ENCODE results near the gene CCDC192. TPM values are rescaled to one million over a fixed set of nuclear protein-coding genes. Genes with fewer than 3 reads are reported as not detected.

Gene CCDC192
- total and polyA plus RNA-seq, 10 of the 15 experiments (the other 5 are each of a cell fraction or from before 2014, with no cell fraction given), result 0.20 to 0.79 (median 0.32) TPM; not detected in 4

DNA sequence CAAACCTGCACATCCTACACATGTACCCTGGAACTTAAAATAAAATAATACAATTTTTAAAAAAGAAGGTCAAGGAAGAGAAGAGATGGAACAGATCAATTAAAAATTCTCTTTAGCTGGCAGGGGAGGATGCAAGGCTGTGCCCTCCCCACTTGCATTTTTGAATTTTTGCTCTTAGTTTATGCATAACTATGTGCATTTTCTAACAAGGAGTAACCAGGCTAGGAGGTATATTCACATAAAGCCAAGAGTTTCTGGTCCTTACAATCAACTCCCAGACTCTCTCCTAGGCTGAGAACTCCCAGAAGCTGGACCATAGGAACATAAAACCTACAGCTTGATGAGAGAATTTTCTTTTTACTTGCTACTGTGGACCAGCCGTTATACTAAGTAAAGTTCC lies 29.8 kb downstream of the CCDC192 start:
- RAD21 ChIA-PET (ENCODE audit: unreplicated experiment), result no interaction called here
- Histone ChIP-seq H4K20me1 (ENCODE audit: control insufficient read depth, insufficient read depth) (no peaks in the 10 kb centered on the region), H3K9ac (ENCODE audit: control insufficient read depth, insufficient read depth, low read length) (no peak overlapping the region), H3K79me2 (ENCODE audit: control insufficient read depth, insufficient read depth, low read length) (no peaks in the 10 kb centered on the region), H3K4me1 (ENCODE audit: control insufficient read depth, insufficient read depth, low read length) (no peaks in the 10 kb centered on the region), H3K27ac (ENCODE audit: control insufficient read depth, insufficient read depth) (no peak overlapping the region), H3K4me2 (ENCODE audit: control insufficient read depth, insufficient read depth) (no peak overlapping the region), H3K36me3 (ENCODE audit: control insufficient read depth in 2 of 2, insufficient read depth in 2 of 2, low read length in 1 of 2) (no peaks in the 10 kb centered on the region), H2AFZ (ENCODE audit: control insufficient read depth, low read depth, low read length) (no peak overlapping the region), H3K4me3 (no peak overlapping the region), H3K27me3 (replicated peaks in 1 of 2; ENCODE audit: control insufficient read depth in 2 of 2, insufficient read depth in 2 of 2, low read length in 1 of 2) (no peaks in the 10 kb centered on the region), H3K9me3 (replicated peaks; ENCODE audit: control insufficient read depth, insufficient read depth, low read length) (no peaks in the 10 kb centered on the region)
- FAIRE-seq (no peak), ATAC-seq (no peak), DNase-seq (ENCODE audit: low read depth, low spot score) (no peak)
- POLR2A ChIA-PET, result no interaction called here
- 30% methylated on average over 1 of the region's 1 CpG for WGBS (ENCODE audit: insufficient coverage, insufficient replicate concordance, low lambda C conversion rate, missing lambda C conversion rate)
- SMC1A ChIA-PET (ENCODE audit: uncharacterized antibody, unreplicated experiment), result interaction anchor here (0.6 kb wide), 1 partner anchor 169 kb away, joined by 3 read pairs; no protein-coding TSS in a partner anchor
- no TSS peak for BruUV-seq (replicated peaks)
- intact Hi-C loops (cut with micrococcal nuclease; ENCODE audit: unreplicated experiment), result no loop called here
- in situ Hi-C loops (cut with MboI), result no loop called here
- CTCF ChIA-PET, result no interaction called here
- TF ChIP-seq MLLT1 (IDR thresholded peaks at IDR 0.05) (no peak), SP1 (IDR thresholded peaks at IDR 0.05; ENCODE audit: low read depth, low read length) (no peak), NFXL1 (IDR thresholded peaks at IDR 0.05; ENCODE audit: borderline replicate concordance) (no peak), NBN (IDR thresholded peaks at IDR 0.05) (no peak), ZBTB40 (IDR thresholded peaks at IDR 0.05; ENCODE audit: borderline replicate concordance) (no peak), ATF2 (IDR thresholded peaks at IDR 0.05; ENCODE audit: low read length) (no peak), ZSCAN29 (IDR thresholded peaks at IDR 0.05) (no peak), SMAD5 (IDR thresholded peaks at IDR 0.05; ENCODE audit: low read depth) (no peak), TCF12 (IDR thresholded peaks at IDR 0.05; ENCODE audit: low read depth, low read length) (no peak), YBX1 (IDR thresholded peaks at IDR 0.05) (no peak), NFYB (IDR thresholded peaks at IDR 0.05; ENCODE audit: insufficient read depth, low read depth, low read length) (no peak), SMC3 (IDR thresholded peaks at IDR 0.05; ENCODE audit: borderline replicate concordance, low read length) (no peak)
- TF ChIP-seq, protein P1, sequence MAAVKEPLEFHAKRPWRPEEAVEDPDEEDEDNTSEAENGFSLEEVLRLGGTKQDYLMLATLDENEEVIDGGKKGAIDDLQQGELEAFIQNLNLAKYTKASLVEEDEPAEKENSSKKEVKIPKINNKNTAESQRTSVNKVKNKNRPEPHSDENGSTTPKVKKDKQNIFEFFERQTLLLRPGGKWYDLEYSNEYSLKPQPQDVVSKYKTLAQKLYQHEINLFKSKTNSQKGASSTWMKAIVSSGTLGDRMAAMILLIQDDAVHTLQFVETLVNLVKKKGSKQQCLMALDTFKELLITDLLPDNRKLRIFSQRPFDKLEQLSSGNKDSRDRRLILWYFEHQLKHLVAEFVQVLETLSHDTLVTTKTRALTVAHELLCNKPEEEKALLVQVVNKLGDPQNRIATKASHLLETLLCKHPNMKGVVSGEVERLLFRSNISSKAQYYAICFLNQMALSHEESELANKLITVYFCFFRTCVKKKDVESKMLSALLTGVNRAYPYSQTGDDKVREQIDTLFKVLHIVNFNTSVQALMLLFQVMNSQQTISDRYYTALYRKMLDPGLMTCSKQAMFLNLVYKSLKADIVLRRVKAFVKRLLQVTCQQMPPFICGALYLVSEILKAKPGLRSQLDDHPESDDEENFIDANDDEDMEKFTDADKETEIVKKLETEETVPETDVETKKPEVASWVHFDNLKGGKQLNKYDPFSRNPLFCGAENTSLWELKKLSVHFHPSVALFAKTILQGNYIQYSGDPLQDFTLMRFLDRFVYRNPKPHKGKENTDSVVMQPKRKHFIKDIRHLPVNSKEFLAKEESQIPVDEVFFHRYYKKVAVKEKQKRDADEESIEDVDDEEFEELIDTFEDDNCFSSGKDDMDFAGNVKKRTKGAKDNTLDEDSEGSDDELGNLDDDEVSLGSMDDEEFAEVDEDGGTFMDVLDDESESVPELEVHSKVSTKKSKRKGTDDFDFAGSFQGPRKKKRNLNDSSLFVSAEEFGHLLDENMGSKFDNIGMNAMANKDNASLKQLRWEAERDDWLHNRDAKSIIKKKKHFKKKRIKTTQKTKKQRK (IDR thresholded peaks at IDR 0.05; ENCODE audit: low read depth, low read length), result no peak

Data from GM12878 (cell line).